HG03039 (cell line): ENCODE data around the gene POFUT1.
"Not testable (repeated sequence)": the region's sequence is repeated elsewhere in the genome, so short reads cannot be mapped to it uniquely, and the experiment has no call there.

Source experiments
- ATAC-seq: cut with Tn5 transposase; IDR thresholded peaks from one replicate; pipeline ENCODE4 v1.9.1; 2021; ENCODE audit warnings: mild to moderate bottlenecking, moderate library complexity; ENCODE audit not compliant: unreplicated experiment

Gene POFUT1

GRCh38 chr20:32188376-32189122, 19.1 kb upstream of the POFUT1 start:
- no peak for ATAC-seq

- ATAC-seq = no peak
Measured at GRCh38 chr20:32189123-32189410, 18.6 kb upstream of the POFUT1 start.

GRCh38 chr20:32189691-32190615, 17.7 kb upstream of the POFUT1 start:
- no peak for ATAC-seq

GRCh38 chr20:32190616-32191415, 16.9 kb upstream of the POFUT1 start:
- ATAC-seq = no peak

GRCh38 chr20:32191422-32191821, 16.3 kb upstream of the POFUT1 start:
- no peak for ATAC-seq

GRCh38 chr20:32191873-32192272, 15.8 kb upstream of the POFUT1 start:
- no peak for ATAC-seq

- no peak for ATAC-seq
Measured at GRCh38 chr20:32192698-32193097, 15.0 kb upstream of the POFUT1 start.

GRCh38 chr20:32193336-32193735, 14.3 kb upstream of the POFUT1 start:
- not testable (repeated sequence) for ATAC-seq

- no peak for ATAC-seq
Measured at GRCh38 chr20:32193996-32194395, 13.7 kb upstream of the POFUT1 start.

- ATAC-seq = no peak
Measured at GRCh38 chr20:32195581-32195980, 12.1 kb upstream of the POFUT1 start.

GRCh38 chr20:32196613-32197012, 11.1 kb upstream of the POFUT1 start:
- not testable (repeated sequence) for ATAC-seq

GRCh38 chr20:32197136-32197535, 10.5 kb upstream of the POFUT1 start:
- ATAC-seq = not testable (repeated sequence)

- no peak for ATAC-seq
Measured at GRCh38 chr20:32199006-32199405, 8.7 kb upstream of the POFUT1 start.

- no peak for ATAC-seq
Measured at GRCh38 chr20:32201296-32201976, 6.2 kb upstream of the POFUT1 start.

GRCh38 chr20:32201977-32202363, 5.7 kb upstream of the POFUT1 start:
- ATAC-seq = no peak

- no peak for ATAC-seq
Measured at GRCh38 chr20:32203356-32204204, 4.1 kb upstream of the POFUT1 start.

GRCh38 chr20:32204205-32205109, 3.2 kb upstream of the POFUT1 start:
- no peak for ATAC-seq

- ATAC-seq = no peak
Measured at GRCh38 chr20:32205110-32205842, 2.4 kb upstream of the POFUT1 start.
